GM23338 (cell line): Measurements from ENCODE around the gene NBEAL2.

Experiments used
- CTCF ChIP-seq, 2 experiments: fragments of 200-600 bp in 1 of 2; sonication (generic) in 1 of 2; conservative IDR thresholded peaks; 2 replicates each; pipeline versions ENCODE4 v1.5.1 to v1.6.1; 2016 to 2017; ENCODE audit warnings: antibody characterized with exemption in 2 of 2, low read depth in 2 of 2, mild to moderate bottlenecking in 2 of 2, moderate library complexity in 1 of 2
- POLR2AphosphoS5 ChIP-seq: IDR thresholded peaks from 2 replicates; pipeline ENCODE4 v1.6.1; 2016; ENCODE audit warnings: antibody characterized with exemption, low read depth

DNA sequence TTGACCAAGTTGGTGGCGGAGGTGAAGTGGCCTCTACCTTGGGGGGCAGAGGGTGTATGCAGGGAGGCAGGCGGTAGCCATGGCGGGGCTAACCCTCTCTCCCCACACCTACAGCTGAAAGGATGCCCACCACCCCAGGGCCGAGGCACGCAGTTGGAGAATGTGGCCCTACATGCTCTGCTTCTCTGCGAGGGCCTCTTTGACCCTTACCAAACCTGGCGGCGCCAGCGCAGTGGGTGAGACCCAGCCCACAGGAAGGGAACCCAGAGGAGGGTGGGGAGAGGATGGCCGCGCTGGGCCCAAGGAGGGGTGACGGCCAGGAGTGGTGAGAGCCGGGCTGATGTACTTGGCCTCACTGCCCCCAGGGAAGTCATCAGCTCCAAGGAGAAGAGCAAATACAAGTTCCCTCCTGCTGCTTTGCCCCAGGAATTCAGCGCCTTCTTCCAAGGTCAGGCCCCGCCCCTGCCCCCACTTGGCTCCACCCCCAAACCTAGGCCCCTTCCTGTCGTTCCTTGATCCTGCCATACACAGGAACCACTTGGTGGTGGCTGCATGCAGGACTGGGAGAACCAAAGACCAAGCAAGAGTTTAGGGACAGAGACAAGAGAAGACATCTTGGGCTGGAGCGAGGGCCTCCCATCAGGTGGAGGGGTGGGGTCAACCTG is 9.8 kb downstream of the NBEAL2 start:
- TF ChIP-seq CTCF (conservative IDR thresholded peaks at IDR 0.05; ENCODE audit: low read depth in 2 of 2) (no peak), POLR2AphosphoS5 (no peak)
